ENCODE data around the gene DAAM1.

DAAM1 gene

GRCh38 chr14:59188461-59189090 is at the start of gene DAAM1:
Gene DAAM1 (plus strand): TSS chr14:59188667. CDS start chr14:59263478, 74,811 bp downstream.
- no peak for TF ChIP-seq ARNTL (CRISPR knock-in tag; IDR thresholded peaks at IDR 0.05; ENCODE audit: borderline replicate concordance, low read depth)
- no peak for TF ChIP-seq ZFP3 (CRISPR knock-in tag; IDR thresholded peaks at IDR 0.05)
- TF ChIP-seq SNAI2 (CRISPR knock-in tag; IDR thresholded peaks at IDR 0.05), result no peak
- no peak for TF ChIP-seq RARB (CRISPR knock-in tag; IDR thresholded peaks at IDR 0.05)
- no peak for TF ChIP-seq ZFP30 (CRISPR knock-in tag; IDR thresholded peaks at IDR 0.05)
- TF ChIP-seq PPARA (CRISPR knock-in tag; IDR thresholded peaks at IDR 0.05; ENCODE audit: borderline replicate concordance), result no peak
- no peak for TF ChIP-seq TOX (CRISPR knock-in tag; IDR thresholded peaks at IDR 0.05; ENCODE audit: borderline replicate concordance)
- no peak for TF ChIP-seq BACH2 (CRISPR knock-in tag; IDR thresholded peaks at IDR 0.05; ENCODE audit: borderline replicate concordance)
- TF ChIP-seq CREB5 (CRISPR knock-in tag; IDR thresholded peaks at IDR 0.05; ENCODE audit: low read depth), result no peak
- no peak for TF ChIP-seq TSHZ2 (CRISPR knock-in tag; IDR thresholded peaks at IDR 0.05)
- no peak for TF ChIP-seq POU6F1 (CRISPR knock-in tag; IDR thresholded peaks at IDR 0.05; ENCODE audit: borderline replicate concordance, low read depth)
- TF ChIP-seq ESRRG (CRISPR knock-in tag; IDR thresholded peaks at IDR 0.05), result no peak
- no peak for TF ChIP-seq OSR1 (CRISPR knock-in tag; IDR thresholded peaks at IDR 0.05)
- no peak for TF ChIP-seq ZC3H10 (CRISPR knock-in tag; IDR thresholded peaks at IDR 0.05)
- TF ChIP-seq PATZ1 (CRISPR knock-in tag; IDR thresholded peaks at IDR 0.05; ENCODE audit: borderline replicate concordance), result no peak
- TF ChIP-seq ZNF8 (CRISPR knock-in tag; IDR thresholded peaks at IDR 0.05), result no peak
- no peak for TF ChIP-seq TCF4 (CRISPR knock-in tag; IDR thresholded peaks at IDR 0.05; ENCODE audit: borderline replicate concordance)
- peak; percentile 94 for ATAC-seq

GRCh38 chr14:59139324-59139723 is 49.1 kb upstream of the DAAM1 start:
- no peak for ATAC-seq
- TF ChIP-seq ZFP3 (CRISPR knock-in tag; IDR thresholded peaks at IDR 0.05) (no peak), RARB (CRISPR knock-in tag; IDR thresholded peaks at IDR 0.05) (no peak), ARNTL (CRISPR knock-in tag; IDR thresholded peaks at IDR 0.05; ENCODE audit: borderline replicate concordance, low read depth) (no peak), ZNF565 (CRISPR knock-in tag; conservative IDR thresholded peaks at IDR 0.05; ENCODE audit: low read depth) (no peak), TCF4 (CRISPR knock-in tag; IDR thresholded peaks at IDR 0.05; ENCODE audit: borderline replicate concordance) (no peak), ESRRG (CRISPR knock-in tag; IDR thresholded peaks at IDR 0.05) (no peak), ZC3H10 (CRISPR knock-in tag; IDR thresholded peaks at IDR 0.05) (no peak), CREB5 (CRISPR knock-in tag; IDR thresholded peaks at IDR 0.05; ENCODE audit: low read depth) (no peak), PPARA (CRISPR knock-in tag; IDR thresholded peaks at IDR 0.05; ENCODE audit: borderline replicate concordance) (no peak), ZNF70 (CRISPR knock-in tag; IDR thresholded peaks at IDR 0.05) (no peak)

Measured in SK-N-SH treated with all-trans-retinoic acid at 6 μM for 48 hours (cell line).